Stimulated activated CD8-positive, alpha-beta memory T cell treated with anti-CD3 and anti-CD28 coated beads, Interleukin-15, amount 100 ng/mL, for 1 hour (primary cell): Measurements from ENCODE around the gene ADGRG1.
"Not testable (repeated sequence)": the region's sequence is repeated elsewhere in the genome, so short reads cannot be mapped to it uniquely, and the experiment has no call there.

Source experiments
- DNase-seq: peaks from one replicate; pipeline ENCODE4 v3.0.0-alpha.2; 2020; ENCODE audit warnings: low read depth

The ADGRG1 gene

GRCh38 chr16:57698812-57699405 lies 70.5 kb downstream of the ADGRG1 start:
- DNase-seq = no peak

DNA sequence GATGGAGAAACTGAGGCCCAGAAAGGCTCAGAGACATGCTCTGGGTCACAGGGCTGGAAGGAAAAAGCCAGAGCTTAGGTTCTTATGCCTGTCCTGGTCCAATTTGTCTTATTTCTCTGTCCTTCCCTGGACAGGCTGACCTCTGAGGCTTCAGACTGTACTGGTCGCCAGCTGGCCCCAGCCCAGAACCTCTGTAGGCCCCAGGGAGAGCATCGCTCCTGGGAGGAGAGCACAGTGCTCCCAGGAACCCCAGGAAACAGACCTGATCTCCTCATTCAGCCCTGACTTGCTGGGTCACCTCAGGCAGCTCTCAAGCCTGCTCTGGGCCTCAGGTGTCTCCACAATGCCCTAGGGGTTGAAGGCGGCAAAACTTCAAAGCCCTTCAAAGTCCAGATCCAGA lies 71.1 kb downstream of the ADGRG1 start:
- DNase-seq = no peak

GRCh38 chr16:57699899-57700298 lies 71.5 kb downstream of the ADGRG1 start:
- DNase-seq = no peak

DNA sequence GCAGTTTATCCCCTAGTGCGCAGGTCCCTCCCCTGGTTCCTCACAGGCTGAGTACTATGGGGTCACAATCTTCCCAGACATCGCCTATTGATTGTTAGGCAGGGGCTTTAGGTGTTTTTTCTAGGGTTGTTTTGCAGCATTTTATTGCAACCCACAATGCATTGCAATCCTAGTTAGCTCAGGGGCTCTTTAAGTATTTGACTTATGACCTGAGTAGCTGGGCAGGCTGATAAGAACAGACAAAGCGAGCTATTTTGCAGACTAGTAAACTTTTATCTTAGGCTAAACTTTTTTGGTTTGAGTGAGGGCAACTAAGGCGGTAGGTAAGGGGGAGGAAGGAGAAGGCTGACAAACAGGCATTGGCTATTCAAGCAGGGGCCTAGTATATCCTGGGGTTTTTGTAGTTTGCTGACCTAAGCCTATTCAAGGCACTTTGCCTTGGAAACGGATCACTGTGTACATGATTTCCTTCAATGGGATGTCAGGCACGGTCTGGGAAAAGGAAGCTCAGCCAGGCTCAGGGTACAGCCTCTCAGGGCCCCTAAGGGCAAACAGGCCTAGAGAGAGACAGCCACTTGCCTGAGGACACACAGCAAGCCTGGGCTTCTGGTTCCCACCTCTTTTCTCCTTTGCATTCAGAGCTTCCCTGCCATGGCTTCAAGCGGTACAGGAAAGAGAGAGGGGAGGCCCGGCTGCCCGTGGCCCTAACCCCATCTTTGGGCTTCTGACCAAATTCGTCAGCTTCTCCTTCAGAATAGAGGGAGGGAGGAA lies 72.5 kb downstream of the ADGRG1 start:
- no peak for DNase-seq

DNA sequence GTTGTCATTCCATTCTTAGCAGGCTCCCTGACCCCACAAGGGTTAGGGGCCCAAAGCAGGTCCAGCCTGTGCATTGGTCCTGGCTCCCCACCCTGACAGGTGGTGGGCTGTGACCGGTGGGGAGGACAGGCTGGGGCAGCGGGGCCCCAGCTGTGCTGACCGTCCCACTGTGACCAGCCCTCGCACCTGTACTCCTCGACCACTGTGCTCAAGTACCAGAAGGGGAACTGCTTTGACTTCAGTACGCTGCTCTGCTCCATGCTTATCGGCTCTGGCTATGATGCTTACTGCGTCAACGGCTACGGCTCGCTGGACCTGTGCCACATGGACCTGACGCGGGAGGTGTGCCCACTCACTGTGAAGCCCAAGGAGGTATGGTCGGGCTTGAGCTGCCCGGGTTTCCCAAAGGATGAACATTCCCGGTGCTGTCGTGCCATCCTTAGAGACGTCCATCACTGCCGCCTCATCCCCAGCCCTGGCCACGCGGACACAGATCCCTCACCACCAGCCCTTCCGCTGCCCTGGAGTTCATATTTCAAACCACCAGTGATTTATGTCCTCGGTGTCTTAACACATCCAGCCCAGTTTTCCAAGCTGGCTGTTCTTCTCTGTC lies 73.4 kb downstream of the ADGRG1 start:
- no peak for DNase-seq

- DNase-seq = no peak
Measured at GRCh38 chr16:57703416-57704010, 75.1 kb downstream of the ADGRG1 start.

DNA sequence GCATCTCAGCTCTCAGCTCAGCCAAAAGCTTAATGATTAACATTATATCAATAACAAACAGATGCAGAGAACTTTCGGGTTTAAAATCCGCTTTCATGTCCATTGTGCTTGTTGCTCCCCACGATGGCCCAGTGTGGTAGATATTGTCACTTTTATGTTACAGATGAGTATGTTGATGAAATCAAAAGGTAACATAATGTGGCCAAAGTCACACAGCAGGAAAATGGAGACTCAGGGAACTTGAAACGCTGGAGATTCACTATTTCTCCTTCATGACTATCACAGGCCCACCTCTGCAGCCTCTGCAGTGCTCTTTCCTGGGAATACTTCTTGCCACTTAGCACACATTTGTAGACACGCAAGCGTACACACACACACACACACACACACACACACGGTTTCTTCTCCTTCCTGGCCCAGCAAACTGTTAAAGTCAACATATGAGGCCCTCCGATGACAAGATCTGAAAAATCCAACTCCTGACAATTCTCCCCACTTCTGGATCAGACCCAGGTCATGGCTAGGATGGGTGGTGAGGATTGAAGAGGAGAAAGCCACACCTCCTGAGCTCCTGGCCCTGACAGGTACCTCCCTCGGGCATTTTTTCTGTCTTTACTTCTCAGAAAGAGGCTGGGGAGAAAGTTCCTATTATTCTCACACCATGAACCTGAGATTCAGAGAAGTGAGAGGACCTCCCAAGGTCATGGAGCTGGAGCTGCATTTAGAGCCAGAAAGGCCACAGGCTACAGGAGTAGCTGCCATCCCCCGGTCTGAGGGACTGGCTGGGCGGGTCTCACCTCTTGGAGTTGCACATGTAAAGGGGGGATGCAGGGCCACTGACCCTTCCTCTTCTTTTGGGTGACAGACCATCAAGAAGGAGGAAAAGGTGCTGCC lies 75.8 kb downstream of the ADGRG1 start:
- DNase-seq = no peak

DNA sequence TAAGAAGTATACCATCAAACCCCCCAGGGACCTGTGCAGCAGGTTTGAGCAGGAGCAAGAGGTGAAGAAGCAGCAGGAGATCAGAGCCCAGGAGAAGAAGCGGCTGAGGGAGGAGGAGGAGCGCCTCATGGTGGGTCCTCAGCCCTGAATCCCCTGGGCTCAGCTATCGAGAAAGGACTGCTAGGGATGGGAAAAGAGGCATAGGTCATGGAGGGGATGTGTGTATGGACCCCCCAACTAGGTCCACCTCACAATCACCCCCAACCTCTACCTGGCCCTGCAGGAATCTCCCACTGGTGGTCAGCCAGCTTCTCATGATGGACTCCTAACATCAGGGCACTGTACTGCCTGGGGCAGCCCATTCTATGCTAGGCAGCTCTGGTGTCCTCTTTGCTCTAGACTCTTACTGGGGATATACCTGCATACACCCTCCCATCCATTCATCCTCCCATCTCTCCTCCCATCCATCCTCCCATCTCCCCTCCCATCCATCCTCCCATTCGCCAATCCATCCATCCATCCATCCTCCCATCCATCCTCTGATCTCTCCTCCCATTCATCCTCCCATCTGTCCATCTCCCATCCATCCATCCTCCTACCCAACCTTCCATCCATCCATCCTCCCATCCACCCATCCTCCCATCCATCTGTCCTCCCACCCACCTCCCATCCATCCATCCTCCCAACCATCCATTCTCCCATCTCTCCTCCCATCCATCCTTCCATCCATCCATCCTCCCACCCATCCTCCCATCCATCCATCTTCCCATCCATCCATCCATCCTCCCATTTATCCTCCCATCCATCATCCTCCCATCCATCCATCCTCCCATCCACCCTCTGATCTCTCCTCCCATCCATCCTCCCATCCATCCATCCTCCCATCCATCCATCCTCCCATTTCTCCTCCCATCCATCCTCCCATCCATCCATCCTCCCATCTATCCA lies 76.7 kb downstream of the ADGRG1 start:
- DNase-seq = no peak

- DNase-seq = no peak
Measured at GRCh38 chr16:57706717-57707116, 78.3 kb downstream of the ADGRG1 start.

GRCh38 chr16:57707331-57707730 lies 78.9 kb downstream of the ADGRG1 start:
- no peak for DNase-seq

GRCh38 chr16:57708168-57708567 lies 79.7 kb downstream of the ADGRG1 start:
- DNase-seq = no peak

GRCh38 chr16:57709663-57710062 lies 81.2 kb downstream of the ADGRG1 start:
- no peak for DNase-seq

DNA sequence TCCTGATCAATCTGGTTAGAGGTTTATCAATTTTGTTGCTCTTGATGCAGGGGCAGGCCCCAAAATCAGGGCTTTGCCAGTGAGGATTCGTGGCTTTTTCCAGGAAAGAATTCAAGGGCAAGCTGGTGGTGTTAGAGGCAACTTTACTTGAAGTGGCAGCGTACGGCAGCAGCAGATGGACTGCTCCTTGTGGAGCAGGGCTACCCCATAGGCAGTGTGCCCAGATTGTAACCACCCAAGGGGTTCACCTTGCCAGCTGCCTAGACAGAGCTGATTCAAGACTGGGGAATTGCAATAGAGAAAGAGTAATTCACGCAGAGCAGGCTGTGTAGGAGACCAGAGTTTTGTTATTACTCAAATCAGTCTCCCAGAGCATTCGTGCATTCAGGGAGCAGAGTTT lies 82.9 kb downstream of the ADGRG1 start:
- DNase-seq = no peak

GRCh38 chr16:57711993-57712392 lies 83.6 kb downstream of the ADGRG1 start:
- DNase-seq = no peak

- DNase-seq = not testable (repeated sequence)
Measured at GRCh38 chr16:57712569-57712968, 84.1 kb downstream of the ADGRG1 start.

GRCh38 chr16:57713596-57713995 lies 85.2 kb downstream of the ADGRG1 start:
- DNase-seq = no peak

DNA sequence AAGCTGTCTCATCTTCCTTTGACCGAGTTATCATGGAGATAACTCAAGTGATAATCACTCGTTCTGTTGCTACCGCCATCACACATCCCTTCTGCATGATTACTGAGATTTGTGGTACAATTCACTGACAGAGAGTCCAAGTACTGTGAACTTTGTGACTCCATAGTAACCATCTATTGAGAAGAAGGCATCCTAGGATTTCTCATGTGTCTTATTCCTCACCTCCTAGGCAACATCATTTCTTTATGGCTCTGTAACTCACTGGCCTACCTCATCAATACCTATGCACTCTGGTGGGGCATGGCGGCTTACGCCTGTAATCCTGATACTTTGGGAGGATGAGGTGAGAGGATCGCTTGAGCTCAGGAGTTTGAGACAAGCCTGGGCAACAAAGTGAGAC lies 85.6 kb downstream of the ADGRG1 start:
- DNase-seq = no peak
